Esophagus squamous epithelium (tissue), 5 donors: Measurements from ENCODE around the gene SEMA4D. TPM values are rescaled to one million over a fixed set of nuclear protein-coding genes. Genes with fewer than 3 reads are reported as not detected.

ENCODE experiments used
- DNase-seq: peaks from one replicate; lab custom pipeline; 2025; lab: John Stamatoyannopoulos, UW
- H3K27ac ChIP-seq, 4 donors: fragments of 200-600 bp; sonication (generic); one replicate each; pipeline ENCODE4 v1.5.1; 2016 to 2019; ENCODE audit warnings: mild to moderate bottlenecking in 1 of 4
- H3K27me3 ChIP-seq, 4 donors: fragments of 200-600 bp; sonication (generic); 1 replicate in 3 of 4; 2 replicates in 1 of 4; pipeline versions ENCODE4 v1.5.1 to v1.6.0; 2017 to 2021; ENCODE audit warnings: antibody characterized with exemption in 1 of 4
- H3K36me3 ChIP-seq, 3 donors: fragments of 200-600 bp; sonication (generic); one replicate each; pipeline ENCODE4 v1.5.1; 2016 to 2019
- H3K4me1 ChIP-seq, 3 donors: fragments of 200-600 bp; sonication (generic); one replicate each; pipeline ENCODE4 v1.5.1; 2017 to 2019
- H3K4me3 ChIP-seq, 4 donors: fragments of 200-600 bp; sonication (generic); 1 replicate in 3 of 4; 2 replicates in 1 of 4; pipeline ENCODE4 v1.5.1; 2016 to 2019; ENCODE audit warnings: mild to moderate bottlenecking in 2 of 4, moderate library complexity in 1 of 4
- H3K9me3 ChIP-seq, 3 donors: fragments of 200-600 bp; sonication (generic); one replicate each; pipeline ENCODE4 v1.5.1; 2016 to 2019
- CTCF ChIP-seq, 6 experiments: fragments of 450-650 bp in 4 of 6; fragments of 200-600 bp in 2 of 6; sonication (generic) in 2 of 6; IDR thresholded peaks; one replicate each; pipeline ENCODE4 v1.5.1; 2016 to 2019; ENCODE audit warnings: antibody characterized with exemption in 6 of 6, mild to moderate bottlenecking in 4 of 6, moderate library complexity in 4 of 6
- POLR2A ChIP-seq, 4 donors: fragments of 450-650 bp; IDR thresholded peaks; one replicate each; pipeline ENCODE4 v1.6.1; 2017; ENCODE audit warnings: antibody characterized with exemption in 4 of 4, mild to moderate bottlenecking in 4 of 4, moderate library complexity in 3 of 4
- WGBS, 2 donors: methylation state at CpG; one replicate each; pipeline ENCODE4 v1.1.5; 2018; 5-methylcytosine and 5-hydroxymethylcytosine counted together
- intact Hi-C: fragments of 100-400 bp; cut with DNase I; formaldehyde crosslinking; loops from one replicate; pipeline ENCODE4 v1.15.0; 2022
- total RNA-seq, 4 donors: library from RNA; depleted of rRNA; stranded (reverse); fragments of >200 nt; gene quantifications; one replicate each; pipeline ENCODE4 v1.1.0, GENCODE V29; 2016
- donor health status: DM: yes; HTN: yes; CAD: no.

The SEMA4D gene
- total RNA-seq, 4 donors from 2014 or later = 12.8 to 52.0 (median 20.5) TPM

GRCh38 chr9:89329917-89330316 is 168.0 kb downstream of the SEMA4D start:
- no peaks in the 10 kb centered on the region for H3K27me3 ChIP-seq
- TF ChIP-seq POLR2A (IDR thresholded peaks at IDR 0.05) (no peak), CTCF (IDR thresholded peaks at IDR 0.05) (no peak)
- intact Hi-C loops = loop anchor here (10.0 kb wide), 1 partner anchor 215 kb away; no protein-coding TSS in a partner anchor
- no peak for DNase-seq
- H3K4me3 ChIP-seq = no peak overlapping the region
- no peaks in the 10 kb centered on the region for H3K4me1 ChIP-seq
- H3K36me3 ChIP-seq = peaks cover 0 to 99% (median 21%) of the 10 kb centered on the region in 3 donors
- no peak overlapping the region for H3K27ac ChIP-seq
- H3K9me3 ChIP-seq = no peaks in the 10 kb centered on the region

DNA sequence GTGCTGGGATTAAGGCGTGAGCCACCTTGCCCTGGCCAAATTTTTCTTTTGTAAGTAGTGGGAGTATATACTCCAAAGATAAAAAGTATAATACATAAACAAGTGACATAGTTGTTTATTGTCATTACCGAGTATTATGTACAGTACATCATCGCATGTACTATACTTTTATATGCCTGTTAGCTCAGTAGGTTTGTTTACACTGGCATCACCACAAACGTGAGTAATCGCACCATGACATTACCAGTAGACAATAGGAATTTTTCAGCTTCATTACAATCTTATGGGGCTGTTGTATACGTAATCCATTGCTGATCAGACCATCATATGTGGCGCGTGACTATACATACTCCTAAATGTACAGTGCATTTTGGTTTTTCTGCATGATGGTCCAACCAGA is 169.8 kb downstream of the SEMA4D start:
- 76 to 77% methylated on average over 8 of the region's 8 CpGs for WGBS, 2 donors
- H3K4me1 ChIP-seq = peaks cover 0 to 8% (median 3%) of the 10 kb centered on the region in 3 donors
- H3K27me3 ChIP-seq = no peaks in the 10 kb centered on the region
- no peak for DNase-seq
- TF ChIP-seq CTCF (IDR thresholded peaks at IDR 0.05) (no peak), POLR2A (IDR thresholded peaks at IDR 0.05) (no peak)
- intact Hi-C loops = loop anchor here (10.0 kb wide), 1 partner anchor 217 kb away; no protein-coding TSS in a partner anchor
- H3K36me3 ChIP-seq = peaks cover 0 to 86% (median 18%) of the 10 kb centered on the region in 3 donors
- H3K9me3 ChIP-seq = no peaks in the 10 kb centered on the region
- H3K27ac ChIP-seq = no peak overlapping the region
- no peak overlapping the region for H3K4me3 ChIP-seq

DNA sequence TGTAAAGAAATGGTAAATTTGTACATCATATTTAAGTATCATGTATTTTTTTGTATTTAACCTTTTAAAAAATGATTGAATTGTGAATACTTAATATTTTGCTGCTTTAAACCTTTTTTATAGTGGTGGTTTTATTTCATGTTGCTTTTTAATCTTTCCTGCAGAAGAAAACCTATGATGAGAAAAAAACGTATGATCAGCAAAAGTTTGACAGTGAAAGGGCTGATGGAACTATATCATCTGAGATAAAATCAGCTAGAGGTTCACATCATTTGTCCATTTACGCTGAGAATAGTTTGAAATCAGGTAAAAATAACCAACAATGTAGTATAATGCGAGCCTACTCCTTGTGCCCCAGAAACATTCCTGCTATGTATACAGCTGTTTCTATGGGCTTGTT is 172.2 kb downstream of the SEMA4D start:
- H3K9me3 ChIP-seq = no peaks in the 10 kb centered on the region
- no peak for DNase-seq
- H3K27ac ChIP-seq = no peak overlapping the region
- no peaks in the 10 kb centered on the region for H3K27me3 ChIP-seq
- peaks cover 0 to 62% (median 18%) of the 10 kb centered on the region in 3 donors for H3K36me3 ChIP-seq
- WGBS, 2 donors = 84 to 90% methylated on average over 3 of the region's 3 CpGs
- peaks cover 0 to 32% (median 3%) of the 10 kb centered on the region in 3 donors for H3K4me1 ChIP-seq
- no peak for TF ChIP-seq POLR2A (IDR thresholded peaks at IDR 0.05)
- TF ChIP-seq CTCF (IDR thresholded peaks at IDR 0.05) = no peak
- intact Hi-C loops = loop anchor here (10.0 kb wide), 1 partner anchor 219 kb away; no protein-coding TSS in a partner anchor
- H3K4me3 ChIP-seq = no peak overlapping the region

DNA sequence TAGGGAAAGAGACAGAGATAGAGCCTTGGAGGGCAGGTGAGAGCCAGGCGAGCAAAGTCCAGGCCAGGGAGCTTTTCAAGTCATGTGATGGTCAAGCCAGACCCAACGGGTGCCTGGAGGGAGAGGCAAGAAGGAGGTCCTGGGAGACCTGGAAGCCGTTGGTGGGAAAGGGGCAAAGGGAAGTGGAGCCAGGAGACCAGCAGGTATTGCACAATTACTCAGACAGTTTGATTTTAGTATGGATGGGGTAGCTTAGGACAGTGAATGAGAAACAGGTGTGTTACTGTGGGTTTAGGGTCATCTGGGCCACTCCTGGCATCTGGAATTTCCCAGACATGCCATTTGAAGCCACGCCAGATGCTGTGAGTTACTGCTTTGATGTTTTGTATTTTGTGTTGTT is 174.5 kb downstream of the SEMA4D start:
- peaks cover 0 to 39% (median 0%) of the 10 kb centered on the region in 3 donors for H3K36me3 ChIP-seq
- H3K4me3 ChIP-seq = no peak overlapping the region
- TF ChIP-seq POLR2A (IDR thresholded peaks at IDR 0.05) = no peak
- TF ChIP-seq CTCF (IDR thresholded peaks at IDR 0.05) = no peak
- no peaks in the 10 kb centered on the region for H3K9me3 ChIP-seq
- 65 to 73% methylated on average over 4 of the region's 4 CpGs for WGBS, 2 donors
- no peak overlapping the region for H3K27ac ChIP-seq
- DNase-seq = no peak
- intact Hi-C loops = loop anchor here (10.0 kb wide), 1 partner anchor 221 kb away; no protein-coding TSS in a partner anchor
- no peaks in the 10 kb centered on the region for H3K27me3 ChIP-seq
- peaks cover 7 to 49% (median 12%) of the 10 kb centered on the region in 3 donors for H3K4me1 ChIP-seq

- H3K27me3 ChIP-seq = no peaks in the 10 kb centered on the region
- peaks cover 0 to 10% (median 0%) of the 10 kb centered on the region in 3 donors for H3K36me3 ChIP-seq
- peak overlapping the region; percentile 95 to 100 (median 98) for H3K27ac ChIP-seq
- intact Hi-C loops = no loop called here
- peak overlapping the region; percentile 53 to 94 (median 72) for H3K4me3 ChIP-seq
- TF ChIP-seq CTCF (IDR thresholded peaks at IDR 0.05) (no peak), POLR2A (IDR thresholded peaks at IDR 0.05) (no peak)
- DNase-seq = no peak
- H3K4me1 ChIP-seq = peaks cover 15 to 64% (median 18%) of the 10 kb centered on the region in 3 donors
- WGBS, 2 donors = 1 to 2% methylated on average over 13 of the region's 13 CpGs
- H3K9me3 ChIP-seq = no peaks in the 10 kb centered on the region
Observed at GRCh38 chr9:89319015-89319905, 178.7 kb downstream of the SEMA4D start.
